Activated T-helper 1 cell treated with anti-CD3 and anti-CD28 coated beads, Interleukin-12 subunit alpha, Interleukin-12 subunit beta, Interleukin-2, Interleukin-4 antibody, amounts not matched to agents 30 ng/mL and 10 ng/mL and 1 ng/mL, durations not matched to agents 14 hours and 24 hours and 36 hours (primary cell): Measurements from ENCODE around the gene ZNF236. TPM values are rescaled to one million over a fixed set of nuclear protein-coding genes. Genes with fewer than 3 reads are reported as not detected.

Experiments
- DNase-seq: peaks from one replicate; pipeline ENCODE4 v3.0.0; 2021; ENCODE audit warnings: low spot score
- H3K27ac Mint-ChIP-seq: one replicate; pipeline ENCODE4 v1.8.0; 2021; ENCODE audit warnings: mild to moderate bottlenecking, mixed read lengths
- H3K27me3 Mint-ChIP-seq: one replicate; pipeline ENCODE4 v1.8.0; 2022; ENCODE audit warnings: mild to moderate bottlenecking, moderate library complexity, mixed read lengths; ENCODE audit not compliant: insufficient read depth
- H3K36me3 Mint-ChIP-seq: one replicate; pipeline ENCODE4 v1.8.0; 2021; ENCODE audit warnings: low read depth, mixed read lengths
- H3K4me1 Mint-ChIP-seq: one replicate; pipeline ENCODE4 v1.8.0; 2021; ENCODE audit warnings: low read depth, mixed read lengths
- H3K4me3 Mint-ChIP-seq: one replicate; pipeline ENCODE4 v1.8.0; 2021; ENCODE audit warnings: mild to moderate bottlenecking, moderate library complexity, mixed read lengths
- H3K9me3 Mint-ChIP-seq: one replicate; pipeline ENCODE4 v1.8.0; 2021; ENCODE audit warnings: mixed read lengths
- intact Hi-C: fragments of 100-400 bp; cut with micrococcal nuclease; formaldehyde crosslinking; loops from one replicate; pipeline ENCODE4 v1.15.1; 2024
- total RNA-seq: library from RNA; stranded (reverse); gene quantifications from 2 replicates; pipeline ENCODE4 v1.2.3, GENCODE V29; 2022

The ZNF236 gene
- total RNA-seq, 1 donor from 2014 or later = 18.0 TPM

DNA sequence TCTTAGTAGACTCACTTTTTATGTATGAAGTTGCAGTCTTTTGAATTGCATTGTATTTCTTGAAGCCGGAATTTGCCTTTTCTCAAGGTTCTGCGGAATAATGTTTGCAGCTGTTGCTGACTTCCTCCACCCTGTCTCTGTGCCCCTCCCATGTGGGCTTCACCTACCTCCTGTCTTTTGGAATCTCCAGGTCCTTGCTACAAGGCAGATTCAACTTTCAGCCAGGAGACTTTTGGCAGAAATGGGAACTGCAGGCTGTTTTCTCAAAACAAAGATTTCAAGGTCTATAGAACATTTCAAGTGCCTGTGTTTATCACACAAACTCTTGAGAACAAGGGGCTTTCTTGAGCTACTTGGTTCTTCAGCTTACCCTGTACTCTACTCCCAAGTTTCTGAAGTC is 25.6 kb downstream of the ZNF236 start:
- peaks cover 19% of the 10 kb centered on the region for H3K4me1 Mint-ChIP-seq
- intact Hi-C loops = no loop called here
- H3K27ac Mint-ChIP-seq = no peak overlapping the region
- H3K36me3 Mint-ChIP-seq = peaks cover 18% of the 10 kb centered on the region
- H3K9me3 Mint-ChIP-seq = no peaks in the 10 kb centered on the region
- no peak for DNase-seq
- H3K27me3 Mint-ChIP-seq = no peaks in the 10 kb centered on the region
- H3K4me3 Mint-ChIP-seq = no peak overlapping the region

GRCh38 chr18:76850112-76850511 is 27.8 kb downstream of the ZNF236 start:
- H3K27me3 Mint-ChIP-seq = no peaks in the 10 kb centered on the region
- no peaks in the 10 kb centered on the region for H3K9me3 Mint-ChIP-seq
- no peak for DNase-seq
- intact Hi-C loops = no loop called here
- no peak overlapping the region for H3K27ac Mint-ChIP-seq
- no peak overlapping the region for H3K4me3 Mint-ChIP-seq
- peaks cover 23% of the 10 kb centered on the region for H3K36me3 Mint-ChIP-seq
- peaks cover 19% of the 10 kb centered on the region for H3K4me1 Mint-ChIP-seq

DNA sequence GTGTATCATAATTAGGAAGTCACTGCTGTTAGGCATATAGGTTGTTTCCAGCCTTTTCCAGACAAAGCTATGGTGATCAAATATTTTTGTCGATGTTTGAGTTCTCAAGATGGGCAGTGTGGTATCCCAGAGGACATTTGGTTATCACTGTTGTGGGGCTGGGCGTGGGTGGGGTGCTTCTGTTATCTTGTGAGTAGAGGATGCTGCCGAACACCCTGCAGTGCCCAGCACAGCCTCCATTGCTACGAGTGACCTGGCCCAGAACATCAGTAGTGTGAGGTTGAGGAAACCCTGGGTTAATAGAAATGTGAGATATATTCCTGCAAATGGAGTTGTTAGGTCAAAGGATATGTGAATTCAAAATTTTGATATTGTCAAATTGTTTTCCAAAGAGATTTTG is 33.2 kb downstream of the ZNF236 start:
- Mint-ChIP-seq H3K36me3 (peaks cover 41% of the 10 kb centered on the region), H3K27ac (no peak overlapping the region), H3K4me3 (no peak overlapping the region), H3K9me3 (no peaks in the 10 kb centered on the region), H3K27me3 (no peaks in the 10 kb centered on the region), H3K4me1 (peaks cover 28% of the 10 kb centered on the region)
- intact Hi-C loops = no loop called here
- no peak for DNase-seq

GRCh38 chr18:76857476-76857875 is 35.1 kb downstream of the ZNF236 start:
- no peak for DNase-seq
- Mint-ChIP-seq H3K36me3 (peaks cover 37% of the 10 kb centered on the region), H3K9me3 (no peaks in the 10 kb centered on the region), H3K27me3 (no peaks in the 10 kb centered on the region), H3K27ac (no peak overlapping the region), H3K4me1 (peaks cover 24% of the 10 kb centered on the region), H3K4me3 (no peak overlapping the region)
- intact Hi-C loops = no loop called here

DNA sequence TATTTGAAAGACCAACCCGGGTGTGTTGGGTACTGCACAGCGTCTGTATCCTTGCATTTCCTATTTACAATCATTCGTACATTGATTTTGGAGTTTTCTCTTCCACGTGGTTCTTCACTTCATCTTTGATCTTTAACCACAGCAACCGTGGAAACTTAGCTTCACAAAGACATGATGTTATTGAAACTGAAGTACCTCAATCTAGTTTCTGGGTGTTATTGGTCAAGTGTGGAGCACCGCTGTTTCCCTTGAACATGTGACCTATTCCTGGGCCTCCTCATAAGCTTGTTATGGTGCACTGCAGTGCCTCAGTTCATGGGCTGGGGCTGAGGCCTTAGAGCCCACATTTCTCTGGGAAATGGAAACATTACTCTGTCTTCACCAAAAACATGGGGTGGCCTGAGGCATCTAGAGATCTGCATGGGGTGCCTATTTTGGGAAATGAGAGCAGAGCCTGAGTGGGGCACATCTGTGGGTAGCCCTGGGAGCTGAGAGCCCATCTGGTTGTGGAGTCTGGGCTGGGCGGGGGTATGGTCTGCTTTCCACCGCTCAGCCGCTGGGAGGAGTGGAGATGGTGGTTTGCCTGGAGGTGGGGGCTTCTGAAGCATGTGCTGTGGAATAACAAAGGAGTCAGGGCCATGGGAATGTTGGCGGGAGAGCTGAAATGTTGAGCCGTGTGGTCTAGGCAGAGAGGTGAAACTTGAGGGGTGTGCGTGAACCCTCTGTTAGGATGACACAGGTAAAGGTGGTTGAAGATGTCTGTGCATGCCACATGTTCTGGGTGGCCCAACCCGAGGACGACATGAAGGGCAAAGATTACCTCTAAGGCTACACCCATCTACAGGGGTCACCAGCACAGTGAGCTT is 37.4 kb downstream of the ZNF236 start:
- H3K27me3 Mint-ChIP-seq = no peaks in the 10 kb centered on the region
- intact Hi-C loops = loop anchor here (1.0 to 5.0 kb wide), 8 partner anchors 10 to 485 kb away; no protein-coding TSS in a partner anchor

GRCh38 chr18:76860411-76860810 is 38.1 kb downstream of the ZNF236 start:
- Mint-ChIP-seq H3K27me3 (no peaks in the 10 kb centered on the region), H3K36me3 (peaks cover 40% of the 10 kb centered on the region), H3K9me3 (no peaks in the 10 kb centered on the region), H3K4me3 (peak overlapping the region; percentile 6), H3K27ac (peak overlapping the region; percentile 89), H3K4me1 (peaks cover 34% of the 10 kb centered on the region)
- intact Hi-C loops = loop anchor here (5.0 kb wide), 1 partner anchor 122 kb away; no protein-coding TSS in a partner anchor
- DNase-seq = no peak

More for the DNA sequence above, 37.4 kb downstream of the ZNF236 start:
- peak overlapping the region; percentile 89 for H3K27ac Mint-ChIP-seq
- peak overlapping the region; percentile 51 for H3K4me3 Mint-ChIP-seq
- peaks cover 27% of the 10 kb centered on the region for H3K4me1 Mint-ChIP-seq
- peak; percentile 35 for DNase-seq
- peaks cover 39% of the 10 kb centered on the region for H3K36me3 Mint-ChIP-seq
- H3K9me3 Mint-ChIP-seq = no peaks in the 10 kb centered on the region

- Mint-ChIP-seq H3K4me1 (peaks cover 22% of the 10 kb centered on the region), H3K36me3 (peaks cover 44% of the 10 kb centered on the region), H3K9me3 (no peaks in the 10 kb centered on the region), H3K4me3 (no peak overlapping the region), H3K27me3 (no peaks in the 10 kb centered on the region), H3K27ac (no peak overlapping the region)
- intact Hi-C loops = no loop called here
- DNase-seq = no peak
Observed at GRCh38 chr18:76866666-76867065, 44.3 kb downstream of the ZNF236 start.

- intact Hi-C loops = no loop called here
- Mint-ChIP-seq H3K9me3 (no peaks in the 10 kb centered on the region), H3K4me1 (peaks cover 23% of the 10 kb centered on the region), H3K4me3 (no peak overlapping the region), H3K27me3 (no peaks in the 10 kb centered on the region), H3K27ac (no peak overlapping the region), H3K36me3 (peaks cover 41% of the 10 kb centered on the region)
- DNase-seq = no peak
Observed at GRCh38 chr18:76873311-76873710, 51.0 kb downstream of the ZNF236 start.

GRCh38 chr18:76873713-76874112 is 51.4 kb downstream of the ZNF236 start:
- intact Hi-C loops = loop anchor here (2.0 kb wide), 1 partner anchor 777 kb away; no protein-coding TSS in a partner anchor
- peaks cover 23% of the 10 kb centered on the region for H3K4me1 Mint-ChIP-seq
- DNase-seq = no peak
- no peak overlapping the region for H3K4me3 Mint-ChIP-seq
- peaks cover 43% of the 10 kb centered on the region for H3K36me3 Mint-ChIP-seq
- H3K27me3 Mint-ChIP-seq = no peaks in the 10 kb centered on the region
- peak overlapping the region; percentile 51 for H3K27ac Mint-ChIP-seq
- H3K9me3 Mint-ChIP-seq = no peaks in the 10 kb centered on the region

GRCh38 chr18:76874642-76875389 is 52.5 kb downstream of the ZNF236 start:
- no peaks in the 10 kb centered on the region for H3K9me3 Mint-ChIP-seq
- no peak overlapping the region for H3K4me3 Mint-ChIP-seq
- no peak for DNase-seq
- H3K36me3 Mint-ChIP-seq = peaks cover 40% of the 10 kb centered on the region
- intact Hi-C loops = loop anchor here (1.0 to 2.0 kb wide), 5 partner anchors 16 to 776 kb away; partner anchors contain the start of gene ZNF236
- H3K4me1 Mint-ChIP-seq = peaks cover 23% of the 10 kb centered on the region
- H3K27ac Mint-ChIP-seq = peak overlapping the region; percentile 59
- H3K27me3 Mint-ChIP-seq = no peaks in the 10 kb centered on the region

GRCh38 chr18:76875390-76876325 is 53.3 kb downstream of the ZNF236 start:
- DNase-seq = peak; percentile 14
- H3K9me3 Mint-ChIP-seq = no peaks in the 10 kb centered on the region
- peaks cover 17% of the 10 kb centered on the region for H3K4me1 Mint-ChIP-seq
- no peaks in the 10 kb centered on the region for H3K27me3 Mint-ChIP-seq
- intact Hi-C loops = loop anchor here (1.0 to 2.0 kb wide), 5 partner anchors 16 to 775 kb away; partner anchors contain the start of gene ZNF236
- H3K27ac Mint-ChIP-seq = peak overlapping the region; percentile 59
- H3K4me3 Mint-ChIP-seq = no peak overlapping the region
- H3K36me3 Mint-ChIP-seq = peaks cover 40% of the 10 kb centered on the region

DNA sequence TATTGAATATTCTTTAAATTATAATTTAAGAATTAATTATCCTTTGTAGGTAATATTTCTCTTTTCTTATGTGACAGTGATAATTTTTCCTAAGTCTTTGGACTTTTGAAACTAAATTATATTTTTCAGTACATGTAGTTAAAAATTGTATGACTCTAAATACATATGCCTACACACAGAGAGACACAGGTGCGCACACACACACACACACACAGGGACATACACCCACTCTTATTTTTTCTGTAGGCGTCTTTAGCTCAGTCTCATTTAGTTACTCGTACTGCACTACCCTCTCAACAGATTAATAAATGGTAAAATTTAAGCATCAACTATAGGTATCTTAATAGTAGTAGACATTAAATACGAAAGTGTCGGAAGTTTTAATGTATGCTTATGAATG is 56.1 kb downstream of the ZNF236 start:
- no peaks in the 10 kb centered on the region for H3K27me3 Mint-ChIP-seq
- H3K27ac Mint-ChIP-seq = no peak overlapping the region
- peaks cover 16% of the 10 kb centered on the region for H3K4me1 Mint-ChIP-seq
- no peaks in the 10 kb centered on the region for H3K9me3 Mint-ChIP-seq
- H3K4me3 Mint-ChIP-seq = no peak overlapping the region
- H3K36me3 Mint-ChIP-seq = peaks cover 41% of the 10 kb centered on the region
- no peak for DNase-seq
- intact Hi-C loops = no loop called here
